CD14-positive monocyte (primary cell): ENCODE data around the gene MRGPRG. TPM values are rescaled to one million over a fixed set of nuclear protein-coding genes. Genes with fewer than 3 reads are reported as not detected.

Experiments
- DNase-seq, 3 donors: peaks; one replicate each; pipeline ENCODE4 v3.0.0-alpha.2; 2011 to 2022
- H2AFZ ChIP-seq: 2 replicates; pipeline ENCODE4 v1.6.0; 2012; ENCODE audit warnings: mild to moderate bottlenecking, low read depth, low read length, inconsistent platforms; ENCODE audit not compliant: insufficient read depth, poor library complexity, severe bottlenecking
- H3K27ac ChIP-seq, 2 donors: 1 replicate in 1 of 2; 2 replicates in 1 of 2; pipeline ENCODE4 v1.5.1; 2012 to 2013; ENCODE audit warnings: low read length in 2 of 2, control low read depth in 1 of 2, inconsistent platforms in 1 of 2, low read depth in 1 of 2, mild to moderate bottlenecking in 1 of 2
- H3K27me3 ChIP-seq, 2 donors: one replicate each; pipeline versions ENCODE4 v1.6.0 to v1.6.1; 2011 to 2013; ENCODE audit warnings: low read length in 2 of 2; ENCODE audit not compliant: control insufficient read depth in 2 of 2, insufficient read depth in 2 of 2
- H3K36me3 ChIP-seq, 2 donors: replicated peaks in 1 of 2; 1 replicate in 1 of 2; 2 replicates in 1 of 2; pipeline versions ENCODE4 v1.5.1 to v1.6.1; 2012 to 2013; ENCODE audit warnings: low read length in 2 of 2, control low read depth in 1 of 2, inconsistent platforms in 1 of 2, mild to moderate bottlenecking in 1 of 2; ENCODE audit not compliant: insufficient read depth in 2 of 2, control insufficient read depth in 1 of 2
- H3K4me1 ChIP-seq, 2 donors: 1 replicate in 1 of 2; 2 replicates in 1 of 2; pipeline versions ENCODE4 v1.5.1 to v1.6.1; 2012 to 2013; ENCODE audit warnings: low read length in 2 of 2, control low read depth in 1 of 2, inconsistent platforms in 1 of 2, mild to moderate bottlenecking in 1 of 2, moderate library complexity in 1 of 2; ENCODE audit not compliant: insufficient read depth in 2 of 2, control insufficient read depth in 1 of 2
- H3K4me2 ChIP-seq: replicated peaks from 2 replicates; pipeline ENCODE3; 2012; ENCODE audit warnings: low read length, moderate library complexity, mild to moderate bottlenecking; ENCODE audit not compliant: poor library complexity, severe bottlenecking; ENCODE audit errors: extremely low read depth
- H3K4me3 ChIP-seq, 3 experiments: fragments of 200-600 bp in 1 of 3; sonication (generic) in 1 of 3; replicated peaks in 1 of 3; 1 replicate in 2 of 3; 2 replicates in 1 of 3; pipeline ENCODE4 v1.5.1; 2011 to 2013; ENCODE audit warnings: low read length in 3 of 3, mild to moderate bottlenecking in 3 of 3, control low read depth in 2 of 3, low read depth in 2 of 3, inconsistent platforms in 1 of 3, moderate library complexity in 1 of 3
- H3K79me2 ChIP-seq: 2 replicates; pipeline ENCODE4 v1.6.0; 2012; ENCODE audit warnings: mild to moderate bottlenecking, control low read depth, inconsistent platforms, low read length, moderate library complexity; ENCODE audit not compliant: insufficient read depth
- H3K9ac ChIP-seq: 2 replicates; pipeline ENCODE4 v1.6.0; 2017; ENCODE audit warnings: low read length, mild to moderate bottlenecking; ENCODE audit not compliant: insufficient read depth, poor library complexity, severe bottlenecking
- H3K9me3 ChIP-seq, 2 donors: replicated peaks in 1 of 2; 1 replicate in 1 of 2; 2 replicates in 1 of 2; pipeline versions ENCODE4 v1.5.1 to v1.6.1; 2012 to 2013; ENCODE audit warnings: low read length in 2 of 2, control low read depth in 1 of 2; ENCODE audit not compliant: control insufficient read depth in 1 of 2, insufficient read depth in 1 of 2
- H4K20me1 ChIP-seq: 2 replicates; pipeline ENCODE4 v1.6.0; 2012; ENCODE audit warnings: mild to moderate bottlenecking, low read length, control low read depth, moderate library complexity; ENCODE audit not compliant: insufficient read depth
- H3K27ac Mint-ChIP-seq, 7 donors: one replicate each; pipeline ENCODE4 v1.8.0; 2020; ENCODE audit warnings: mild to moderate bottlenecking in 7 of 7, mixed read lengths in 7 of 7, moderate library complexity in 6 of 7, inconsistent platforms in 2 of 7
- H3K27me3 Mint-ChIP-seq, 3 donors: one replicate each; pipeline ENCODE4 v1.8.0; 2021 to 2022; ENCODE audit warnings: low read depth in 3 of 3, mild to moderate bottlenecking in 3 of 3, mixed read lengths in 3 of 3, moderate library complexity in 3 of 3, inconsistent platforms in 1 of 3
- H3K36me3 Mint-ChIP-seq, 2 donors: one replicate each; pipeline ENCODE4 v1.8.0; 2020; ENCODE audit warnings: mixed read lengths in 2 of 2, inconsistent platforms in 1 of 2, mild to moderate bottlenecking in 1 of 2
- H3K4me1 Mint-ChIP-seq: one replicate; pipeline ENCODE4 v1.8.0; 2020; ENCODE audit warnings: mild to moderate bottlenecking, mixed read lengths
- H3K4me3 Mint-ChIP-seq, 2 donors: one replicate each; pipeline ENCODE4 v1.8.0; 2020; ENCODE audit warnings: mild to moderate bottlenecking in 2 of 2, mixed read lengths in 2 of 2, moderate library complexity in 1 of 2
- H3K9me3 Mint-ChIP-seq, 7 donors: one replicate each; pipeline ENCODE4 v1.8.0; 2020 to 2022; ENCODE audit warnings: mixed read lengths in 7 of 7, mild to moderate bottlenecking in 6 of 7, moderate library complexity in 6 of 7, inconsistent platforms in 2 of 7
- WGBS: methylation state at CpG from one replicate; pipeline ENCODE4 v1.1.5; 2013; ENCODE audit warnings: missing lambda C conversion rate; ENCODE audit not compliant: insufficient coverage; 5-methylcytosine and 5-hydroxymethylcytosine counted together
- intact Hi-C, 2 donors: fragments of 100-400 bp; cut with micrococcal nuclease; formaldehyde crosslinking; loops; one replicate each; pipeline versions ENCODE4 v1.15.0 to v1.15.1; 2023
- polyA plus RNA-seq, 3 donors: library from polyadenylated mRNA; depleted of rRNA in 1 of 3; unstranded in 2 of 3; stranded (reverse) in 1 of 3; fragments of 300-500 nt in 2 of 3; fragments of >200 nt in 1 of 3; fragmentation: Illumina TruSeq in 2 of 3; gene quantifications; 1 replicate in 2 of 3; 2 replicates in 1 of 3; pipeline ENCODE4 v1.2.3, GENCODE V29; 2012 to 2021
- TF ChIP-seq, protein P1 (sequence below): fragments of 200-600 bp; IDR thresholded peaks from one replicate; pipeline ENCODE4 v1.8.0; 2022; ENCODE audit warnings: antibody characterized with exemption, mild to moderate bottlenecking

Gene MRGPRG
- polyA plus RNA-seq, 3 donors = not detected

GRCh38 chr11:3206156-3206921, 12.3 kb downstream of the MRGPRG start:
- no peaks in the 10 kb centered on the region for H3K4me1 Mint-ChIP-seq
- intact Hi-C loops = no loop called here
- no peak overlapping the region for H3K4me3 ChIP-seq
- H3K27ac ChIP-seq = no peak overlapping the region
- peaks cover 24 to 40% (median 30%) of the 10 kb centered on the region in 3 donors for H3K27me3 Mint-ChIP-seq
- peaks cover 0 to under 1% of the 10 kb centered on the region in 2 donors for H3K9me3 ChIP-seq
- DNase-seq = no peak
- TF ChIP-seq, protein P1, sequence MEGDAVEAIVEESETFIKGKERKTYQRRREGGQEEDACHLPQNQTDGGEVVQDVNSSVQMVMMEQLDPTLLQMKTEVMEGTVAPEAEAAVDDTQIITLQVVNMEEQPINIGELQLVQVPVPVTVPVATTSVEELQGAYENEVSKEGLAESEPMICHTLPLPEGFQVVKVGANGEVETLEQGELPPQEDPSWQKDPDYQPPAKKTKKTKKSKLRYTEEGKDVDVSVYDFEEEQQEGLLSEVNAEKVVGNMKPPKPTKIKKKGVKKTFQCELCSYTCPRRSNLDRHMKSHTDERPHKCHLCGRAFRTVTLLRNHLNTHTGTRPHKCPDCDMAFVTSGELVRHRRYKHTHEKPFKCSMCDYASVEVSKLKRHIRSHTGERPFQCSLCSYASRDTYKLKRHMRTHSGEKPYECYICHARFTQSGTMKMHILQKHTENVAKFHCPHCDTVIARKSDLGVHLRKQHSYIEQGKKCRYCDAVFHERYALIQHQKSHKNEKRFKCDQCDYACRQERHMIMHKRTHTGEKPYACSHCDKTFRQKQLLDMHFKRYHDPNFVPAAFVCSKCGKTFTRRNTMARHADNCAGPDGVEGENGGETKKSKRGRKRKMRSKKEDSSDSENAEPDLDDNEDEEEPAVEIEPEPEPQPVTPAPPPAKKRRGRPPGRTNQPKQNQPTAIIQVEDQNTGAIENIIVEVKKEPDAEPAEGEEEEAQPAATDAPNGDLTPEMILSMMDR = no peak
- peaks cover 4 to 36% of the 10 kb centered on the region in 2 donors for H3K27me3 ChIP-seq
- peaks cover 0 to 10% (median 6%) of the 10 kb centered on the region in 7 donors for H3K9me3 Mint-ChIP-seq
- H3K36me3 Mint-ChIP-seq = no peaks in the 10 kb centered on the region
- peaks cover 0 to 9% of the 10 kb centered on the region in 2 donors for H3K4me1 ChIP-seq
- H3K4me3 Mint-ChIP-seq = no peak overlapping the region
- H4K20me1 ChIP-seq = no peaks in the 10 kb centered on the region
- H3K27ac Mint-ChIP-seq = peak overlapping the region in 1 of 7 donors; percentile 0
- WGBS = 91% methylated on average over 8 of the region's 8 CpGs
- H3K9ac ChIP-seq = no peak overlapping the region
- H3K4me2 ChIP-seq = no peak overlapping the region
- H3K36me3 ChIP-seq = no peaks in the 10 kb centered on the region
- H2AFZ ChIP-seq = no peak overlapping the region
- H3K79me2 ChIP-seq = no peaks in the 10 kb centered on the region

DNA sequence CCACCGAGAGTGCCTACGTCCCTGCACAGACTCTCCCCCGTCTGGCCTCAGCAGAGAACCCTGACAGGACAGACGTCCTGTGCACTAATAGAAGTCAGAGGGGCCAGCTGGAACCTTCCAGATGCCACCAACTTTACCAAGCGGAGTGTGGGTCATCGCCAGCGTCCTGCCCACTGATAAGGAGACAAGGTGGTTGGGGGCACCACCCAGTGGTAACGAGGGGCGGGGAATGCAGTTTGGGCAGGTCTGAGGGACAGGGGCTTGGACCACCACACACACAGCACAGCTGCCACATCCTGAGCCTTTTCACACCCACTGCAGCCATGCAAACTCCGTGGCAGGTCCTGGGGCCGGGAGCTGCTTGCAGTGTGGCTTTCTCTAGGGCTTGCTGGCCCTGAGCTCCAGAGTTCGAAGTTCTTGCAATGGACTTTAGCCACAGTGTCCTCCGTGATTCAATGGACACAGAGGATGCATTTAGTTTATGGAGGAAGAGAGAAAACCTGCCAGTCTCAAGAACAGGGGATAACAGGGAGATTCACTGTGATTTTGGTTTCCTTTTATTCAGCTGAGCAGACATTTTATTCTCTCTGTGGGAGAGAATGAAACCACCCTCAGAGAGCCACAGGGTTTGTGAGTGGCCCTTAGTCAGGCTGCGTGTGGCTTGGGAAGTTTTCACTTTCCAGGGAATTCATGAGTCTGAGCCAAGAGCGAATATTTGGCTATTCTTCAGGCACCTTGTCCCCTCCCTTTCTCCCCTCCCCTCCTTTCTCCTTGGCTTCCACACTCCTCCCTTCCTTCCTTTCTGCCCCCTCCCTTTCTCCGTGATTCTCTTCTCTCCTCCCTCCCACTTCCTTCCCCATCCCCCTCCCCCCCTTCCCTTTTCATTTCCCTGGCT, 13.1 kb downstream of the MRGPRG start:
- Histone ChIP-seq H3K9me3 (no peaks in the 10 kb centered on the region), H3K79me2 (no peaks in the 10 kb centered on the region), H3K36me3 (no peaks in the 10 kb centered on the region), H2AFZ (no peak overlapping the region), H3K4me3 (no peak overlapping the region), H3K27me3 (peaks cover 4 to 33% of the 10 kb centered on the region in 2 donors), H3K9ac (no peak overlapping the region), H3K27ac (no peak overlapping the region), H4K20me1 (no peaks in the 10 kb centered on the region), H3K4me2 (no peak overlapping the region), H3K4me1 (peaks cover 0 to 9% of the 10 kb centered on the region in 2 donors)
- TF ChIP-seq, protein P1 = no peak
- peak overlapping the region in 1 of 2 donors; percentile 15 for H3K4me3 Mint-ChIP-seq
- no peaks in the 10 kb centered on the region for H3K36me3 Mint-ChIP-seq
- intact Hi-C loops = no loop called here
- 82% methylated on average over 14 of the region's 16 CpGs for WGBS
- H3K27me3 Mint-ChIP-seq = peaks cover 29 to 48% (median 34%) of the 10 kb centered on the region in 3 donors
- H3K9me3 Mint-ChIP-seq = peaks cover 0 to 7% (median 1%) of the 10 kb centered on the region in 7 donors
- no peak for DNase-seq
- H3K27ac Mint-ChIP-seq = no peak overlapping the region
- no peaks in the 10 kb centered on the region for H3K4me1 Mint-ChIP-seq
